Astrocyte of the hippocampus (primary cell): Measurements from ENCODE around the gene PRAC2.

Experiments
- DNase-seq: peaks from one replicate; pipeline ENCODE4 v3.0.0; 2011; ENCODE audit warnings: low read depth, low spot score

Gene PRAC2

DNA sequence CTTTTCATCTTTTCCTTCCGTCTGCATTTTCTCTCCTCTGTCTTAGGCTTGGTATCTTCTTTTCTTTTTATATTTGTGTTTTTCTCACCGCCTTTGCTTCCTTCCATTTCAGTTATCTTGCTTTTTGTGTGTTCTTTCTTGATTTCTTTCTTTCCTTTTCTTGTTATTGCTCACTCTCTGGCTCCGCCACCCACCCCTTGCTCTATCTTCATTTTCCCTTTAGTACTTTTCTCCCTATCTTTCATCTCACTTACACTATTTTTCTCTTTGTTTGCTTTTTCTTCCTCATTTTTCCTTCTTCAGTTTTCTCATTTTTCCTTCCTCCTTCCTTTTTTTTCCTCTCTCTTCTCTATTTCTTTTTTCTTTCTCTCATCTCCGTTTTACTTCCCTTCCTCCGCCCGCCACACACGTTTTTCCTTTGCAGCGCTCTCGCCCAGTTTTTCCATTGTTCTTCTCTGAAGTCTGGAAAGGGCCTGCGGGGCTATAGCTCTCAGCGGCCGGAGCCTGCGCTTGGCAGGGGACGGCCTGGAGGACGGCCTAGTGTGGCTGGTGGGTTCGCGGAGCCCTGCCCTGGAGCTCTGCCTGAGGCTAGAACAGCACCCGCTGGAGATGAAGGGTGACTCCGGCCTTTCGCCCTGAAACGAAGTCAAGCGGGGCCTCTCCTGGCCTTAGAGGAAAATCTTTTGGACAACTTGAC, 10.8 kb downstream of the PRAC2 start:
- no peak for DNase-seq

DNA sequence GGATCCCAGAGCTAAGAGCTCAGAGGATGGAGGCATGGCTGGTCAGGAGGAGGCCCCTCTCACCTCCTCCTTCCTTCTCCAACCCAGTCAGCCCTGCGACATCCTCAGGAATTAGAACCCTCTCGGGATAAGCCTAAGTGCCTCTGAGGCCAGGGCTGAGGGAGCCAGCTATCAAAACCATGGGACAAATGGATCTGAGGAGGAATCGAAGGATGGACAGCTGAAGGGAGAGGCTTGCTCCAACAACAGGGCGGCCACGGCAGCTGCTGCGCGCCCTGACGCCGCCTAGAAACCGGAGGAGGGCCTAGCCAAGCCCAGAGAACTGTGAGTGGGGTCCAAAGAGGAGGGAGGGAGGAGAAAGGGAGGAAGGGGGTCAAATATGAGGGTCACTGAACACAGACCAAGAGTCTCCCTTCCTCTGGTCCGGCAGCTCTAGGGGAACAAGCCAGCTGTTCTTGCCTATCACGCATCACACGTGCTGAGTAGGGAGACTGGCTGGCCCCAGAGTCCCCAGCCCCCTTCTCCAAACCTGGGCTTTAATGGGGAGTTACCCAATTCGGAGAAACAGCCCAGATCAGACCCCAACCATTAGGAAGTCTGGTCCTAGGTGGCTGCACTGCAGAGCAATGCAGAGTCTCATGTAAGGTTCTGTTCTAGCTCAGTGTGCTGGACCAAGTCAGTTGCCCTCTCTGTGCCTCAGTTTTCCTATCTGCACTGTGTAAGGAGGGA, 11.5 kb downstream of the PRAC2 start:
- DNase-seq = no peak

DNA sequence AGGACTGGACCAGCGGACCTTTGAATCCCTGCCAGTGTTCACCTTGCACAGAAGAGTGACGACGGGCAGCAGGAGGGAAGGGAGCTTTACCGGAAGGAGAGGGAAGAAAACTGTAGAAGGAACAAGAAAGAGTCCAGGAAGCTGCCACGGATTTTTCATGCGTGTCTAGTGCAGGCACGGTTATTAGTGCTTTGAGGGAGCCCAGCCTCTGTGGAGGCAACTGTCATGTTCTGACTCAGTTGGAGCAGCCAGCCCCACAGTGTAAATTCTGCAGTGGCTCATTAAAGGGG, 12.0 kb downstream of the PRAC2 start:
- DNase-seq = no peak

DNA sequence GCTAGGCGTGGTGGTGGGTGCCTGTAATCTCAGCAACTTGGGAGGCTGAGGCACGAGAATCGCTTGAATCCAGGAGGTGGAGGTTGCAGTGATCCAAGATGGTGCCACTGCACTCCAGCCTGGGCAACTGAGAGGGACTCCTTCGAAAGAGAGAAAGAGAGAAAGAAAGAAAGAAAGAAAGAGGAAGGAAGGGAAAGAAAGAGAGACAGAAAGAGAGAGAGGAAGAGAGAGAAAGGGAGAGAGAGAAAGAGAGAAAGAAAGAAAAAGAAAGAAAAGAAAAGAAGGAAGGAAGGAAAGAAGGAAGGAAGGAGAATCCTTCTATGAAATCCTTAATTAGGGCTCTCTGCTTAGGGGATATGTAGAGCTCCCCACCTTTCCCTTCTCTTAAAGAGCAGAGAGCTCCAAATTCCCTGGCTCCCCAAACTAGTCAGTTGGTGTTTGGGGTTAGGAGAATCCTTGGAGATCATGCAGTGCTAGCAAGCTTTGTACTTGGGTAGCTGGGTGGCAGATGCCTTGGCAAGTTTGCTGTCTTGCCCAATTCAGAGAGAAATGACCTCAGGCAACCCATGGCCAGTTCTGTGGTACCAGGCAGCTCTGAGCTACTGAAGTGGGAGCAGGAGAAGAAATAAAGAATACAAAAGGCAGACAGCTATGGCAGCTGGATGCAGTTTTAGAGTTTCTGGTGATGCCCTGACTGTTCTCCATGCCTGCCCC, 14.5 kb downstream of the PRAC2 start:
- no peak for DNase-seq

DNA sequence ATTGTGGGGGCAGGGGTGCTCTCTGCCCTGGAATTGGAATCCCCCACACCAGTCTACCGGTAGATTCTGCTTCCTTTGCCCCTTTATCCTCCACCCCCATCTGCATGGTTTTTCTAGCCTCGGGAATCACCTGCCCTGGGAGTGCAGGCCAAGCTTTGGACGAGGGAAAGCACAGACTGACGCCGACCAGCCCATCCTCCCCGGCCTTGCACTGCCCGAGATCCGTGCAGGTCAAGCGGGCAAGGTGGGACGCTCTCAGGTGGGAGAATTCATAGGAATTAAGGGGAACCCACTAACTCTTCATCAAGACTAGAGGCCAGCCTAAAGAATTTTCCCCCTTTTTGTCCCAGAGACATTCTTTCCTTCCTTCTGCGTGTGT, 15.4 kb downstream of the PRAC2 start:
- DNase-seq = no peak

DNA sequence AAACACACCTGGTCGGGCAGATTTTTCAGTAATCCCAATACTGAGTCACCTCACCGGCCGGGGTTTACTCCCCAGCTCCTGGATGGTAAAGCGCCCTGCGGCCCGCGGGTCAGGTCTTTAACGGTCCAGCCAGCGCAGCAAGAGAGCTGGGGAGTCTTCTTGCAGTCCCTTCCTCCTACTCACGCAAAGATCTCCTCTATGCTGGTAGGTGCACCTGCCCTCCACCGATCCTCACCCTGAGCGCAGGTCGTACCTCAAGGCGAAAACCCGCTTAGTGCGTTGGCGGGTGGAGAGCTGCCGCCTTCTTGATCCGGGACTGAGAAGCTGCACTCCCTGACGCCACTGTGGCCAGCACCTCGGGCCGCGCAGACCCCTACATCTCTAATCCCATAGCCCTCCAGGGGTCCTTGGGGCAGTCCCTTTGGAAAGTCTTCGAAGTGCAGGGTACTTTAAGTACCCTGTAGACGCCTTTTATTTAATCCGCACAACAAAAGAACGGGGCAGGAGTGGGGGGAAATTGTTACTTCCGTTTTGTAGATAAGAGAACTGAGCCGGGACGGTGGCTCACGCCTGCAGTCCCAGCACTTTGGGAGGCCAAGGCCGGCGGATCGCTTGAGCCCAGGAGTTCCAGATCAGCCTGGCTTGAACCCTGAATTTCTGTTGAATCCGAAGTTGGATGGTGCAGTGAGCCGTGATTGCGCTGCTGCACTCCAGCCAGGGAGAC, 16.0 kb downstream of the PRAC2 start:
- DNase-seq = no peak

DNA sequence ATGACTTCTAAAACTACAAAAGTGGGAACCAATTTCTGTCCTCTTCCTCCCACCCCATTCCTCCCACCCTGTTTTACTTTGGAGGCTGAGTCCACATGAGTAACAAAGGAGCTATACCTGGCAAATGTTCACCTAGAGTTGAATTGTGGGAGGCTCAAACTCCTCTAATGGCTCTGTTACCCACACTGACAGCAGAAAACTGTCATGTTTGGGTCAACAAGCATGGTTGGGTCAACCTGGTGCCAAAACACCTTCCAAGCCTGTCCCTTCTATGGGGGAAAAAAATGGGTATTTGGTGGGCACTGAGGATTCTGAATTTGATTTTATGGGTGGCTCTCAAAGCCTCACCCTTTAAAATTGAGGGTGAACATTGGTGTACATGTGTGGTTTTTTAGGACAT, 17.6 kb downstream of the PRAC2 start:
- no peak for DNase-seq

DNA sequence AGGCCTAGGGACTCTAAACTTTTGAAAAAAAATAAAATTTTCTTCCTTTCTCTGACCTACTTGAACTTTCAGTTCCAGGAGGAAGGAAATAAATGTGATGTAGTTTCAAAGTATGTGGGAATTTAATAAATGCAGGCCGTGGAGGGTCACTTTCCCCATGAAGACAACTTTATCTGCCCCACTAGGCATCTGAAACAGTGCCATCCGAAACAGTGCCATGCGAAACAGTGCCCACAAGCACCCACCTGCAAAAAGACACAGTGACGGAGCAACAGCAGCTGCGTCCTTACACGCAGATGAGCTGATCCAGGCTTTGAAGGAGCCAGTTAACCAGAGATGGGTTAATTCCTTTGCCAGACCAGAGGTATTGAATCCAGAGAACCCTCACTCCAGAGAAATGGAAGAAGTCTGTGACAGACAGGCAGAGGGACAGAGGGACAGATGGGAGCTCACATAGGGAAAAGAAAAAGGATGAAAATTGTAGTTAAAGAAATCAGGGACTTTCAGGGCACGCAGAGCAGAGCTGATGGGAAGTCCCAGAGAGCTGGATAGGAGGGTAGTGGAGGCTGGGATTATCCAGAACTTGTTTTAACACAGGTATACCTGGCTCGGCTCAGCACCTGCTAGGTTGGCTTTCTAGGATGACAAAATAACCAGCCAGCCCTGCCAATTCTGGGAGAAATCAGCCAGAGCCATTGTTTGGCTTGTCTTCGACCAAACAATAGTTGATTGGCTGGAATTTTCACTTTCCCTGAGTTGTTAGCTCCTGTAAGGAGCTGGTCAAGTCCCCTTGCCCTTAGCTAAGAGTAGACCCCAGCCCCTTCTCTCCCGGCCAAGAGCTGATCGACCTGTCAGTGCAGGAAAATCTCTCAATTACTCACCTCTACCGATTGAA, 22.6 kb downstream of the PRAC2 start:
- DNase-seq = no peak

DNA sequence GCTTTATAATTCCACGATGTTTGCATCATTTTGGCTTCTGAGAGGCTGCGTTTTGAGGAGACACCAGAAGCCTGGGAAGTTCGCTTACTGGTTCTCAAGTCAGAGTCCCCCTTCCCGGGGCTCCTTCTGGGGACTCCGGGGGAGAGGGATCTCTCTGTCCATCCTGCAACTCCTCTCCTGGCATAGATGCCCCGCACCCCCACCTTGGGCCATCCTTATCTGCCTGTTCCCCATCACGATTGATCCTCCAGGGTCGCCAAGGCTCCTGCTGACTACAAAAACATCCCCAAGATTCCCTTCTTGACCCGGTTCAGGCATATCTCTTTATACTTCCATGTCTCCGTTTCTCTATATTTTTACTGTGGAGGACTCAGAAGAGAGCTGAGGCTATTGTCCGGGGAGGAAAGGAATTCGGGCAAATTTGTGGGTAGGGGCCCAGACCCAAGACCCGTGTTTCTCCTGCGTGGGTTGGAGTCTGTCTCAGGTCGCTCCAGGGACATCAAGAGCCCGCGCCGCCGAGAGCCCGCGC, 24.0 kb downstream of the PRAC2 start:
- no peak for DNase-seq

DNA sequence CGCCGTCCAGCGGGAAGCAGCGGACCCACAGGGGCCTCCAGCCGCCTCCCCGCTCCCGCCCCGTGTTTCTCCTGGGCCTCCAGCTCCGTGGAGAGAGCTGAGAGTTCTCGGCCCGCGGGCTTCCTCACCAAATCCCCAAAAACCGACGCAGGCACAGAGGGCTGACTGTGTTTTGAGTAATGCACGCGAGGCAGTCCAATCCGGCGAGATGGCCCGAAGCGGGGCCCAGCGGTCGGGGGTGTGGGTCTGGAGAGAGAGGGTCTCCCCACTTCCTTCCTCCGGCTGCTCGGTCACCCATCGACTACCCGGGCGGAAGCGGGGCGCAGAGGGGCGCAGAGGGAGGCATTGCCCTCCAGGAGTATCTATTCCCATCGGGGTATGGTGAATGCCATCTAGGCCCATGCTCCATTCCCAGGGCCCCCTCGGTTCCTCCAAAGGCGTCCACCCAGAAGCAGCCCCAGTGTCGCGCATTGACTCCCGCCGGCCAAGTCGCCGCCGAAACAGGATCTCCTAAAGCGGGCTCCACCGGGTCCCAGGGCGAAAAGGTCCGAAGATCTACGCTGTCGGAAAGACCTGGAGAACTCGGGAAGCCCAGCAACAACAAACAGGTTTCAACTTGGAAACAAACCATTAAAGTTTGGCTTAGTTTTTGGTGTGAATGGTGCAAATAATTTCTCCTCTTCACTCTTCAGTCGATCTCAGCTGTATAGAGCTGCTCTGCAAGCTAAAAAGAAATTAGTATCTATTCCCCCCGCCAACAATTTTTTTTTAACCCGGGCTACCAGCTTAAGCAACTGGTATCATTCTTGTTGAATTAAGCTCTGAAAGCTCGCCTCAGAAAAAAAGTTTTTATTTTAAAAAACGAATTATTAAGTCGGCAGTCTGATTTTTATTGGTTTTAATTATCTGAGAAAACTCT, 24.7 kb downstream of the PRAC2 start:
- DNase-seq = no peak

DNA sequence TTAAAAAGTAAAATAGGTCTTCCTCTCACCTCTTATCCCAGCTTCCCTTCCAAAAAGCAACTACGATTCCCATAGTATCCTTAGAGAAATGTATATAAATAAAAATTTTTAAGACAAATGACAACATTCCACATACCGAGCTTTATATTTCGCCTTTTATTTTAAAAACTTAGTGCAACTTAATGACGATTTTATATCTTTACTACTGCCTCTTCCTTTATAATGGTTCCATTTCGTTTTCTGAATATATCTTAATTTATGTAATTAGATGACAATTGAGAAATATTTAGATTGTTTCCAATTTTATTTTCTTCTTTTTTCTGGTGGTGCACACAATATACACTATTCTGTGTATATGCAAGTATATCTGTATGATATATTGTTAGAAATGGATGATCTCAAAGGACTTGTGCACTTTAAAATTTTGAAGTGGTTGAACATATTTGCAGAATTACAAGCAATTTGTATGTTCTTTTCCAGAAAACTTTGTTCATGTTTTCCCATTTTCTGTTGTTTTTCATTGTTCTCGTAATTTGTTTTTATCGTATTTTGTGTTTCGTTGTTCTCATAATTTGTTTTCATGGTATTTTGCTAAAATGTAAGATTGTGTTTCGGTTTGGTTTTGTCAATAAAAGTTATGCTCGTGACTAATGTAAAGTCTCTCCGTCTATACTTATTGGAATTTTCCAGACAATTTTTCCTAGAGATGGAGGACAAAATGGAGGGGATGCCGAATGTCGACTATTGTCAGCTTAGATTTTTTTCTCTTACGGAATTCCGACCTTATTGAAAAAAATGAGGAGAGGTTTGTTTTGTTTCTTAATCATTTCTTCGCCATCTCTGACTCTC, 26.0 kb downstream of the PRAC2 start:
- no peak for DNase-seq

DNA sequence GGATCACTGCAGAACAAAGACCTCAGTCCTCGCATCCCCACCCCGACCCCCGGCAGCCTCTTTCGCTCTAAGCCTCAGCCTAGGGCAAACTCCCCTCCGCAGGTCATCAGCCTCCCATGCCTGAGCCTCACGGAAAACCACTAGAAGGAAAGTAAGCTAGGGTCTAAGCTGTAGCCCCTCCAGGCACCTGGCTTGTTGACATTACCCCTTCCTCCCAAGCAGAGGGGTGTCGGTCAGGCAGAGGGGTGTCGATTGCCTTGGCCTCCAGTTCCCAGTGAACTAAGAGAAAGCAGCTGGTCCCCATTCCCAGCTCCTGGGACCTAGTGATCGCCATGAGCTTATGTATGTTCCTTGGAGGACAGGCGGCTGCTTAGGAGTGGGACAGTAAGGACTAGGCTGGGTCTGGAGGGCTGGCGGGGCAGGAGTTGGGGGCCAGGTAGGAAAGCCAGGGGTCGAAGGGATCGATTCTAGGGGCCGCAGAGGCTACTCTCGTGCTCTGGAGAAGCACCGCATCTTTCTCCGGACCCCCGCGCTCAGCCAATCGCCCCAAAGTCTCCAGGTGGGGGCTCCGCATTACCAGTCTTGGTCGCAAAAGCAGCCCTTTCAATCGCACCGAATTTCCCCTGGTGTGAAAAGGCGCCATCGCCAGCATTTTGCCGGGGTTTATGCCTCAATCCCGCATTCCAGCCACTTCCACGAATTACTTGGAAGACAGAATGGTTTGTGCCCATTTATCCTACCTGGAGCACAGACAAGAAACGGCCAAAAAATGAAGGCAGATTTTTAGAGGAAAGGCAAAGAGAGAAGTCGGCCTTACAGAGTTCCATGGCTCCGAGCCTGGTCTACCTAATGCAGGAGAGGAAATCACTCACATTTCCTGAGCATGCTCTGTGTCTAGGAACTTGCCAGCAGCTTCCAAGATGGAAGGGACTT, 26.9 kb downstream of the PRAC2 start:
- DNase-seq = no peak

DNA sequence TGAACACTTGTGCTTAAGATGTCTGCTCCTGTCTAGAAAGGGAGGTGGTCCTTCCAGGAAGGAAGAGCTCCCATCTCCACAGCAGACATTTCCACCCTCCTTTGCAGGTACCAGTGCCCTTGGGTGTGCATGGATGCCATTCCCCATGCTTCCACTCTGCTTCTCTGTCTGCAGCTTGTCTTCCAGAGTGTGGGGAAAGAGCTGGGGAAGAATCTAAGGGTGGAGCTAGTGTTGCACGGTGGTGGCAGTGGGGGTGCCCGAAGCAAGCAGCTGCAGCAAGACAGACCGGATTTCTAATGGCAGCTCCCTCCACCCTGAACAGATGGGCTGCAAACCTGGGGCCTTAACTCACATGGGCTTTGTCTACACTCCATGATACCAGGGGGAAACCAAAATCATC, 28.2 kb downstream of the PRAC2 start:
- no peak for DNase-seq

DNA sequence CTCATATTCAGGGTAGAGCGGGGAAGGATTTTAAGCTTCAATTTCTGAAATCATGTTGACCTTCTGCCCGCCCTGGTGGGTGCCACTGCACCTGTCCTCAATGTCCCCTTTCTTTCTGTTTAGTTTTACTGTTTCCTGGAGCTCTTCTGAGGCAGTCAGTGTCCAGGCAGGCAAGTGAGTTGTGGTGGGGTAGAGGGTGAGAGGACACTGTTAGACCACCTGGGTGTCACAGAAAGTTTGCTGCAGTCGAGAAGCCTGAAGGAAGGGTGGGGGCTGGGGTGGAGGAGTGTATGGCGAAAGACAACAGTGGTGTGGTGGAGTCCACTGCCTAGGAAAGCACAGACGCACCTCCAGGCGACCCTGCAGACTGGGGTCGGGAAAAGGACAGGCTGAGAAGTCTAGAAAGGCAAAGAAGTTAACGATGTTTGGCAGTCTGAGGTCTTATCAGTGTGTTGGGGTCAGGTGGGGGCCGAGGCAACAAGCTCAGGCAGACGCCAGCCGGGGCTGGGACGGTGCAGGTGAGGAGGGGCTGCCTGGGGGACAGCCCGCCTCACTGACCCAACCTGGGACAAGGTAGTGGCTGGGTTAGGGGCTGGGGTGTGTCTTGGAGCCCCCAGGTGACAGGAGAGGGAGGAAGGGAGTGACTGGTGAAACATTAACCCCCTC, 28.9 kb downstream of the PRAC2 start:
- no peak for DNase-seq

DNA sequence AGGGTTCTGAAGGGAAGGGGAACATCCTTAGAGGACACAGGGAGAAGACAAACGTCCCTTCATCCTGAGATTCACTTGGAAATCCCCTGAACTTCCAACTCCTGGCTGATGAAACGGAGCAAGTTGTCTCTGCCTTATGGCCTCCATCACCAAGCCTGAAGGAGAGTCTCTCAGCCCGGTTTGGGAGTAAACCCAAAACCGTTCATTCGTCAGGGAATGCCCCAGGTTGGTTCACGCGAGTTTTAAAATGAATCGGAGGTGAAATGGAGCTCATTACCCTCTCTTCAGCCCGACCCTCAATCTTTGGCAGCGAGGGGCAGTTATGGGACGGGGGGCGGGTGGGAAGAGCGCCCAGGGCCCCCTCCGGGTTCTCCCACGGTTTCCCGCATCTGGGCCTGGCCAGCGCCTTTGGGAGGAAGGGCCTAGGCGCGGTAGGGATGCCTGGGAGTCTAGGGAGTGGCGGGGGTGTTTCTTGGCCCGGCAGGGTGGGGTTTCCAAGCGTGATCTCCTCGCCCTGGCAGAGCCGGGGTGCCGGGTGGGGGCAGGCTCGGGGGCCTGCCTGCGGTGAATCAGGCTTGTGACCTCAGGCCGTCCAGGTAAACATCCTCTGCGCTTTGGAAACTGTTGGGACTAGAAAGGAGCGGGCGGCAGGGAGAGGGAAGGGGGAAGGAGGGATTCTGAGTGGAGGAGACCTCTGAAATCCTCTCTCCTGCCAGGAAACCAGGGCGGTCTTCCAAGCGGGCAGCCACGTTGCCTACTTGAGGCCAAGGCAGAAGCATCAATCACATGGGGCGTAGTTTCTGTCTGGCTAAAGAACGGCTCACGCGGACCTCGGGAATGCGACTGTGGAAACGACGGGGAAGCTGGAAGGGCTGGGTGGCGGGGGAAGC, 29.7 kb downstream of the PRAC2 start:
- DNase-seq = no peak

DNA sequence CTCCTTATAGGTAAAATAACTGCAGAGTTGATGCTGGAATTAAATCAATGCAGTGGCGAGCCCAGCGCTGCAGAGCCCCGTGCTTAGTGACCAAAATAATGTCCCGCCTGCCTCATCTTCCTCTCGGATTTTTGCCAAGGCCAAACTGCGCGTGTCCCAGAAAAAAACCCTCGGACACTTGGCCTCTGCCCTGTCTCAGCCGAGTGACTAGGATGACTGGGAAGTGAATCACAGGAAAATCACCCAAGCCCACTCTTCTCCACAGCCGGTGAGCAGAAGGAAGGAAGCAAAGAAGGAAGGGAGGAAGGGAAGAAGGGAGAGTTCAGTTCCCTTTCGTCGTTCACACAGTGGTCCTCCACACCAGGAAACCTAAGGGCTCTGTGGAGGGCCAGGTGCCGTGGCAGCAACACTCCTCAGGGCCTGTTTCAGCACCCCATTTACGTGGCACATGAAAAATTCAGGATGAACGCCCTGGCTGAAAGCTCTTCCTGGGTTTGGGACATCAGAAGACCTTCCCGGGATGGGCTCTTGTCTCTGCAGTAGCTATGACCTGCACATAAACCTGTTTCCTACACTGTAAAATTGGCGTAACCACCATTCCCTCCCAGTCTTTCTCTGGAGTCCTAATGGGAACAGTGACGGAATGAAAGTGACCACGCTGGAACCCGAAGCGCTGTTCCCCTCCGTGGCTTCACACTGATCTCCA, 31.0 kb downstream of the PRAC2 start:
- no peak for DNase-seq
